Vagina (tissue), 2 donors: ENCODE results near the gene HPCAL1.

Source experiments
- POLR2A ChIP-seq, 2 donors: fragments of 450-650 bp; IDR thresholded peaks; one replicate each; pipeline ENCODE4 v1.6.1; 2017; ENCODE audit warnings: antibody characterized with exemption in 2 of 2, mild to moderate bottlenecking in 2 of 2, moderate library complexity in 2 of 2
- POLR2AphosphoS5 ChIP-seq, 2 donors: sonication (generic); formaldehyde crosslinking; IDR thresholded peaks; one replicate each; pipeline ENCODE4 v1.9.0; 2017; ENCODE audit warnings: antibody characterized with exemption in 2 of 2, mild to moderate bottlenecking in 2 of 2, low read depth in 1 of 2; ENCODE audit not compliant: insufficient read depth in 1 of 2
- TF ChIP-seq, protein P1 (sequence below), 3 experiments: fragments of 450-650 bp in 2 of 3; fragments of 200-600 bp in 1 of 3; sonication (generic) in 1 of 3; IDR thresholded peaks; one replicate each; pipeline ENCODE4 v1.5.1; 2017 to 2019; ENCODE audit warnings: antibody characterized with exemption in 3 of 3, mild to moderate bottlenecking in 2 of 3, moderate library complexity in 2 of 3

DNA sequence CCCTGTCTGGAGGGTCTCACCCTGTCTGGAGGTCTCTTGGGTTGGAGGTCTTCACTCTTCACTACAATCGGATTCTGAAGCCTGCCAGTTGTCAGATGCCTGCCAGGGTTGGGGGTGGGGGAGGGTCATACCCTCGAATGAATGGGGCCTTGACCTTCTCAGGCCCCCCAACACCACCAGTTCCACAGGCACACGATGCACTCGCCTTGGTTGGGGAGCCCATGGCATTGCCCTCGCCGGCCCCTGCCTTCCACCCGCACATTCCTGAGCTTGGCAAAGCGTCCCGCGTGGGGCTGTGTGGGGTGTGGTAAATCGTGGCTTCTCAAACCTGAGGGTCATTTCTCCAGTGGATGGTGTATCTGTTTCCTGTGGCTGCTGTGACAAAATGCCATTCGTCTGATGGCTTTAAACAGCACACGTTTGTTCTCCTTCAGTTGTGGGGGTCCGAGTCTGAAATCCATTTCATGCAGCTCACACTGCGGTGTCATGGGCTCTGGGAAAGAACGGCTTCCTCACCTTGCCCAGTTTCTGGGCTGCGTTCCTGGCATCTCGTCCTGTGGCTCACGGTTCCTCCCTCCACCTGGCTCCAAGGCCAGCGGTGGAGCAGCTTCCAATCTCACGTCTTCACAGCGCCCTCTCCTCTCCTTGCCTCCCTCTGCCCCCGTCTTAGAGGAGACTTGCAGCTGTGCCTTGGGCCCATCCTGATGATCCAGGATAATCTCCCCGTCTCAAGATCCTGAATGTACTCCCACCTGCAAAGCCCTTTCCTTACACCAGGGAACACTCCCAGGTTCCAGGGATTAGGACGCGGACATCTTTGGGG lies 38.0 kb upstream of the HPCAL1 start:
- TF ChIP-seq, protein P1, sequence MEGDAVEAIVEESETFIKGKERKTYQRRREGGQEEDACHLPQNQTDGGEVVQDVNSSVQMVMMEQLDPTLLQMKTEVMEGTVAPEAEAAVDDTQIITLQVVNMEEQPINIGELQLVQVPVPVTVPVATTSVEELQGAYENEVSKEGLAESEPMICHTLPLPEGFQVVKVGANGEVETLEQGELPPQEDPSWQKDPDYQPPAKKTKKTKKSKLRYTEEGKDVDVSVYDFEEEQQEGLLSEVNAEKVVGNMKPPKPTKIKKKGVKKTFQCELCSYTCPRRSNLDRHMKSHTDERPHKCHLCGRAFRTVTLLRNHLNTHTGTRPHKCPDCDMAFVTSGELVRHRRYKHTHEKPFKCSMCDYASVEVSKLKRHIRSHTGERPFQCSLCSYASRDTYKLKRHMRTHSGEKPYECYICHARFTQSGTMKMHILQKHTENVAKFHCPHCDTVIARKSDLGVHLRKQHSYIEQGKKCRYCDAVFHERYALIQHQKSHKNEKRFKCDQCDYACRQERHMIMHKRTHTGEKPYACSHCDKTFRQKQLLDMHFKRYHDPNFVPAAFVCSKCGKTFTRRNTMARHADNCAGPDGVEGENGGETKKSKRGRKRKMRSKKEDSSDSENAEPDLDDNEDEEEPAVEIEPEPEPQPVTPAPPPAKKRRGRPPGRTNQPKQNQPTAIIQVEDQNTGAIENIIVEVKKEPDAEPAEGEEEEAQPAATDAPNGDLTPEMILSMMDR (IDR thresholded peaks at IDR 0.05): no peak
- TF ChIP-seq POLR2AphosphoS5 (IDR thresholded peaks at IDR 0.05; ENCODE audit: insufficient read depth in 1 of 2, low read depth in 1 of 2) (no peak), POLR2A (IDR thresholded peaks at IDR 0.05) (no peak)
